Vagina (tissue), 2 donors: Measurements from ENCODE around the gene ADGRL1.
"Not testable (repeated sequence)": the region's sequence is repeated elsewhere in the genome, so short reads cannot be mapped to it uniquely, and the experiment has no call there.

ENCODE experiments used
- POLR2A ChIP-seq, 2 donors: fragments of 450-650 bp; IDR thresholded peaks; one replicate each; pipeline ENCODE4 v1.6.1; 2017; ENCODE audit warnings: antibody characterized with exemption in 2 of 2, mild to moderate bottlenecking in 2 of 2, moderate library complexity in 2 of 2
- POLR2AphosphoS5 ChIP-seq, 2 donors: sonication (generic); formaldehyde crosslinking; IDR thresholded peaks; one replicate each; pipeline ENCODE4 v1.9.0; 2017; ENCODE audit warnings: antibody characterized with exemption in 2 of 2, mild to moderate bottlenecking in 2 of 2, low read depth in 1 of 2; ENCODE audit not compliant: insufficient read depth in 1 of 2
- TF ChIP-seq, protein P1 (sequence below), 3 experiments: fragments of 450-650 bp in 2 of 3; fragments of 200-600 bp in 1 of 3; sonication (generic) in 1 of 3; IDR thresholded peaks; one replicate each; pipeline ENCODE4 v1.5.1; 2017 to 2019; ENCODE audit warnings: antibody characterized with exemption in 3 of 3, mild to moderate bottlenecking in 2 of 3, moderate library complexity in 2 of 3

DNA sequence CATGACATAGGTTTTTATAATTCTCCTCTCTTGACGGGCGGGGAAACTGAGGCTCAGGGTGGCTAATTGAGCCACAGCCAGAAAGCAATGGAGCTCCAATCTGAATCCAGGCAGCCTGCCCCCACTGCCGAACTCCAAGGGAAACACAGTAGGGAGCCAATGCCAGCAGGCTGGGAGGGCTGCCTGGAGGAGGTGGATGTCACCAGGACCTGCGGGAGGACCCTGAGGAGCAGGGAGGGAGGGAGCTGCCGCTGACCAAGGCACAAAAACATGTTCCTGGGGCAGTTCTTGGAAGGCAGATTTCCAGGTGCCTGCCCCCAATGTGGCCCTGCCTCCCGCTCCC is 41.2 kb upstream of the ADGRL1 start:
- not testable (repeated sequence) for TF ChIP-seq POLR2AphosphoS5 (IDR thresholded peaks at IDR 0.05; ENCODE audit: insufficient read depth in 1 of 2, low read depth in 1 of 2); POLR2A (IDR thresholded peaks at IDR 0.05)
- TF ChIP-seq, protein P1, sequence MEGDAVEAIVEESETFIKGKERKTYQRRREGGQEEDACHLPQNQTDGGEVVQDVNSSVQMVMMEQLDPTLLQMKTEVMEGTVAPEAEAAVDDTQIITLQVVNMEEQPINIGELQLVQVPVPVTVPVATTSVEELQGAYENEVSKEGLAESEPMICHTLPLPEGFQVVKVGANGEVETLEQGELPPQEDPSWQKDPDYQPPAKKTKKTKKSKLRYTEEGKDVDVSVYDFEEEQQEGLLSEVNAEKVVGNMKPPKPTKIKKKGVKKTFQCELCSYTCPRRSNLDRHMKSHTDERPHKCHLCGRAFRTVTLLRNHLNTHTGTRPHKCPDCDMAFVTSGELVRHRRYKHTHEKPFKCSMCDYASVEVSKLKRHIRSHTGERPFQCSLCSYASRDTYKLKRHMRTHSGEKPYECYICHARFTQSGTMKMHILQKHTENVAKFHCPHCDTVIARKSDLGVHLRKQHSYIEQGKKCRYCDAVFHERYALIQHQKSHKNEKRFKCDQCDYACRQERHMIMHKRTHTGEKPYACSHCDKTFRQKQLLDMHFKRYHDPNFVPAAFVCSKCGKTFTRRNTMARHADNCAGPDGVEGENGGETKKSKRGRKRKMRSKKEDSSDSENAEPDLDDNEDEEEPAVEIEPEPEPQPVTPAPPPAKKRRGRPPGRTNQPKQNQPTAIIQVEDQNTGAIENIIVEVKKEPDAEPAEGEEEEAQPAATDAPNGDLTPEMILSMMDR (IDR thresholded peaks at IDR 0.05): not testable (repeated sequence)
